HG02884 (cell line): ENCODE results near the gene MLLT6.
"Not testable (repeated sequence)": the region's sequence is repeated elsewhere in the genome, so short reads cannot be mapped to it uniquely, and the experiment has no call there.

Experiments
- ATAC-seq: cut with Tn5 transposase; IDR thresholded peaks from one replicate; pipeline ENCODE4 v1.9.1; 2021; ENCODE audit warnings: mild to moderate bottlenecking, moderate library complexity; ENCODE audit not compliant: unreplicated experiment

The MLLT6 gene

DNA sequence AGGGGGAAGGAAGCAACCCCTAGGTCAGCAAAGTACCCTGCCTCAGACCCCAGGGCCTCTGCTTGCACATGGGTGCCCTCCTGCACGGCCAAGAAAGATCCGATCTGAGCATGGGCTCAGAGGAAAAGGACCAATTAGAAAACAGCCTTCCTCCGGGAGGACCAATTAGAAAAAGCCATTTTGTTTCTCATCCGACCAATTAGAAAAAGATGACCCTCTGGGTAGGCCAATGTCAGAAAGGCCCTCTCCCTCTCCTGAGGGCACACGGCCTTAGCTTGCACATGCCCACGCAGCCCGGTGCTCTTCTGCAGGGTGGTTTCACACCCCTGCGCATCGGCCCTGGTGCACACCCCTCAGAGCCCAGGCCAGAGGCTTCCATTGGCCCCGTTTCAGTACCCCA lies 20.0 kb downstream of the MLLT6 start:
- no peak for ATAC-seq

DNA sequence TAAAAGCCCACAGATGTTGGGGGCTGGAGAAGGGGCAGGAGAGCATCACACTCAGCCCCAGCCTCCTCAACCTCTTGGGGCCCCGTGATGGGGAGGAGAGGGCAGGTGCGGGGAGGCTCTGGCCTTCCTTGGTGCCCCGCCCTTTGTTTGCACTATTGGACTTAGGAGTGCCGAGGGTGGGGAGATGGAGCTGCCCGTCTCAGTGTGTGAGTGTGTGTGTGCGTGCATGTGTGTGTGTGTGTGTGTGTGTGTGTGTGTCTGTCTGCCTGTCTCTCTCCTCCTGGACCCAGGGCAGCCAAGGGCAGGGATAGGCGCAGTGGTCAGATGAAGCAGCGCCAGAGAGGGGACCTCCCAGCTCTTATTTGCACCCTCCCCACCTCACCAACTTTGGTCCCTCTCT lies 21.1 kb downstream of the MLLT6 start:
- not testable (repeated sequence) for ATAC-seq

DNA sequence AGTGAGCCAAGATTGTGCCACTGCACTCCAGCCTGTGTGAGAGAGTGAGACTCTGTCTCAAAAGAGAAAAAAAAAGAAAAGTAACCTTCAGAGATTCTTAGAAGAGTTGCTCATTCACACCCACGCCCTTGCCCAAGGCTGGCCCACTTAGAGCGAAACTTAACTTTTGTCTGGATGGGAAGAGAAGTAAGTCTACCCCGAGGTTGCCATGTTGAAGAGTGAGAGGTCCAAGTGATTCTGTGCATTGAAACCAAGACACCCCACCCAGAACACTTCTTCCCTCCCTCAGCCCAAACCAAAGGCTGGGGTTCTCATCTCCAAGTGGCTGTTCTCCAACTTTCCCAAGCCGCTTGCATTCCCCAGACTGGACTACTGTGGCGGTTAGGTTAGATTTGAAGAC lies 22.7 kb downstream of the MLLT6 start:
- no peak for ATAC-seq

DNA sequence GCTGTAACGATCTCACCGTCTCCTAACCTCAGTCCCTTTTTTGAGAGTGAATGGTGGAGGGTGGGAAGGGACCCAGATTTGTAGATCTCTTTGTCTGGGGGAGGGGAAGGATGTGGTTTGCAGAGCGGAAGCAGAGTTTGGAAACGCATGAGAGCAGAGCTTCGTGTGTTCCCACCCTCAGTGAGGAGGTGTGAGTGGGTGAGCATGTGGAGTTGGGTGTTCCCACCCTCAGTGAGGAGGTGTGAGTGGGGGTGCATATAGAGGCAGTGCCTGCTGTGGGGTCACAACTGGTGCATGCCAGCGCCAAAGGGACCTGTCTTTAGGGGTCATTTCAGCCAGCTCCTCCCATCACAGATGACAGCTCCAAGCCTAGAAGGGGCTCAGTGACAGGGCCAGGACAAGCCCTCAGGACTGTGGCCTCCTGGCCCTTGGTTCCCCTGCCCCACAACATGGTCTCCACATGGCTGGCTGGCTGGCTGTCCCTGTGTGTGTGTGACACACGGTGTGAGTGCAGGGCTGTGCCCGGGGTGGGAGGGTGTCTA lies 23.3 kb downstream of the MLLT6 start:
- no peak for ATAC-seq

DNA sequence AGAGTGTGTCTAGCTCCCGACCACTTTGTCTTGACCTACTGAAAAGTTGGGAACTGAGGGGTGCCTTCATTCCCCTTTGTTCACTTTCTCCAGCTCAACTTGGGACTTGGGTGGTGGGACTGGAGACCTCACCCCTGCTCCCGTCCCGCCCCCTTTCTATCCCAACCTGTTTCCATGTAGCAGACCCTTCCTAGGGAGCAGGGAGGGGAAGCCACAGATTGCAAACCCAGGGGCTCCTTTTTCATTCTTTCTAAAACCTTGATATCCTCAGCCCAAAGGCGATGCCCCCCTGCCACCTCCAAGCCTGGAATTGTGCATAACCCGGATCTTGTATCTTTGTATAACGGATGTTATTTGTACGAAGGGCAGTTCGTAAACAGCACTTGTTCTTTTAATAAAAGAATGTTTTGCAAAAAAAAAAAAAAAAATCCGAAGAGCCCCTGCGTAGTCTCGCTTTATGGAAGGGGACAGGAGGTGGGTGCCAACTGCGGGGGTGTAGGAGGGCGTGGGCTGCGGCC lies 24.4 kb downstream of the MLLT6 start:
- no peak for ATAC-seq

DNA sequence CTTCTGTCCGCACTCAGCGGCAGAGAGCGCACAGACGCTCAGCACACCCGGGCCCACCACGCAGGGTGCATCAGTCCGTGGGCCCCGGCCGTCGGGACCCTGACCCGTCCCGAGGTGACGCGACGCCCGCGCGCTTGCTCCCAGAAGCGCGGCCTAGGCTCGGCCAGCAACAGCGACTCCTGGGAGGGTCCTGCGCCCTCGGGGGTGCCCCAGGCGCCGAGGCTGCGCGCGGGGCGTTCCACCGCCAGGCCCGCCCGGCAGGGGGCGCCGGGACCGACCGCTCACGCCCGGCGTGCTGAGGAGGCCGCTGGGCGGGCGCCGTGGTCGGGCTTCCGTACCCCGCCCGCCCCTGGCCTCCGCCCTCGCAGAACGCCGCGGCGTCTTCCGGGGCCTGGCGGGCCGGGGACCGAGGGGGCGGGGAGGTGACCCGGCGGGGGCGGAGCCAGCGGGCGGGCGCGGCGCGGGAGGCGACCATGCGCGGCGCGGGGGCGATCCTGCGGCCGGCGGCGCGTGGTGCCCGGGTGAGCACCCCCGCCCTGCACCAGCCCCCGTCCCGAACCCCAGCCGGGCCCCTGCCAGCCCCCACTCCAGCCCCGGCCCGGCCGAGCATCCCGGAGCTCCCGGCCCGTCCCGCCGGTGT lies 24.9 kb downstream of the MLLT6 start, which contains the start of gene CISD3:
Gene CISD3 (plus strand): TSS at position 456 of the 640 bp plus-strand sequence. CDS start 18 bp downstream, at position 474.
- ATAC-seq, result peak; percentile 70

DNA sequence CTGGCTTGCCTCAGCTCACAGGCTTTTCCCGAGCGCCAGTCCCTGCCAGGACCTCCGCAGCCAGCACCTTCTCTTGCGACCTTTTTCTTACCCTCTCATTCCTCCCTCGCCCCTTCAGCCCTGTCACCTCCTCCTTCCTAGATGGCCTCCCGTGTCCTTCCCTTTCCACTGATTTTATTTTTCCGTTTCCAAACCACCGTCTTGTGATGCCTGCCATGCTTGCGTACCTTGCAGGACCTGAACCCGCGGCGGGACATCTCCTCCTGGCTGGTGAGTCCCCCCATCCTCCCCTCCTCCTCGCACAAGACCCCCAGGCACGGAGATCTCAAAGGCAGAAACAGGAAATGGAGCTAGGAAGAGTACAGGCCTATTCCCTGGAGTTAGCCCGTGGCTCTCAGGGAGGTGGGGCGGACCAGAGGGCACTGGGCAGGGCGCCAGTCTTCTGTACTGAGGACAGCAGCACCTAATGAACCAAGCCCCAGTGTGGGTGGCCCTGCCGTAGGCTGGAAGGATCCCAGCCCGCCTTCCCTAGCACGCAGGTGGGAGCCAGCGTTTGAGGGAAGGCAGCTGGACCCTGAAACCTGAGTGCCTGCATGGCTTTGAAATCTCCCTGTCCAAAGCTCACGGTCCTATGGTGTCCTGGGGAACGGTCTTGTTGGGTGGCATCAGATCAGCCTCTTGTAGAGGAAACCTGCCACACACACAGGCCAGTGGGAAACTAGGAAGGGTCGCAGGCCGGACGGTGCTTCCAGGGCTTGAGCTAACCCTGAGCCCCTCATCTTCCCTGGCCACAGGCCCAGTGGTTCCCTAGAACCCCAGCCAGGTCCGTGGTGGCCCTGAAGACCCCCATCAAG lies 25.7 kb downstream of the MLLT6 start:
- ATAC-seq, result no peak

DNA sequence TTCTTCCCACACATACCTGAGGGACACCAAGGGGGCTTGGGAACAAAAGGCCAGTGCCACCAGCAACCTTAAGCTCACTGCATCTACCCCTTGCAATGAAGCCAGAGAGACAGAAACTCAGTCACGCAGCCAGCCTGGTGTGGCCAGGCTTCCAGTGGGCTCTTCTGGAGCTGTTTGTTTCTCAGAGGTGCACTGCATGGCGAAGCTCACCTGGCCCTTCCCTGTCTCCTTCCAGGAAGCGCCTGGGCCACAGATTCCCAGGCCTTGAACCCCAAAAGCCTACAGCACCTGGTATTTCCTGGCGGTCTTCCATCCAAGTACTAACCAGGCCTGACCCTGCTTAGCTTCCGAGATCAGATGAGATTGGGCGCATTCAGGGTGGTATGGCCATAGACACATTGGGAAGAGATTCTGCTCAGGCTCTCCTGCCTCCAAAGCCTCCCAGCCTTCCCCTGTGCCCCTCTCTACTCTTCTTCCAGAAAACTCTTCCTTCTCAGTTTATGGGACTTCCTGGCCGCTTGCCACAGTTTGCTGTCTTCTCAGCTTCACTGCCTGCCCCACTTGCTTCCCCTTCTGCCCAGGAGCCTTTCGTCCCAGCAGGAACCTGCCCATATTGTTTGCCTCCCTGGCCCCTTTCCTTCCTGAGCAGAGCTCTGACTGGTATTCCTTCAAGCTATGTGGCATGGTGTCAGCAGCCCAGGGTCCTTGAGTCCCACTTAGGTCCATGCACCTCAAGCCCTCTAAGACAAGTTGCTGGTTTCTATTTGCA lies 26.6 kb downstream of the MLLT6 start:
- no peak for ATAC-seq

DNA sequence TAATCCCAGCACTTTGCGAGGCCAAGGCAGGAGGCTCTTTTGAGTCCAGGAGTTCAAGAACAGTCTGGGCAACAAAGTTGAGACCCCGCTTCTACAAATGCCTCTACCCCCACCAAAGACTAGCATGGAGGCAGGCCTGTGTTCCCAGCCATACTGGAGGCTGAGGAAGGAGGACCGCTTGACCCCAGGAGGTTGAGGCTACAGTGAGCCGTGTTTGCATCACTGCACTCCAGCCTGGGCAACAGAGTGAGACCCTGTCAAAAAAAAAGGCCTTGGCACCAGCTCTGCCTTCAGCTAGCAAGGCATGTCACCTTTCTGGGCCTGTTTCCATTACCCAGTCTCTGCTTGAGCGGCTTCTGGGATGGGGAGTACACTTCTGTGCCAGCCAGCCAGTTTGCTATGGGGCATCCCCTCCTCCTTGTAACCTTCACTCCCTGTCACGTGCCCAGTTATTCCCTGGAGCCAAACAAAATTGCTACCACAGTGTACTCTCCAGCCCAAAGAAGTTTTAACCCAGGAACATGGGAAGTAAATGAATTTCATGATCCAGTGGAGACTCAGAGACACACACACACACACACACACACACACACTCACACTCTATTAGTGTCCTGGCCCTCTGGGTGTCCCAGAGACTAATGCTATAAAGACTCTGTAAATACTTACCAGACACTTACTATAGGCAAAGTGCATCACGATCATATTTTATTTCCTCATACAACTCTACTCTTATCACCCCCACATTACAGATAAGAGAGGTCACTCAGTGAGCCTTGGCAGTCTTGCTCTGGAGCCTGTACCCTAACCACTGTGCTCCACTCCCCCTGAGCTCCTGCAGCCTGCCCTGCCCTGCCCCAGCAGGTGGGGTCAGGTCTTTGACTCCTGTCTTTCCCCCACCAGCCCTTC lies 27.6 kb downstream of the MLLT6 start:
- ATAC-seq, result no peak

DNA sequence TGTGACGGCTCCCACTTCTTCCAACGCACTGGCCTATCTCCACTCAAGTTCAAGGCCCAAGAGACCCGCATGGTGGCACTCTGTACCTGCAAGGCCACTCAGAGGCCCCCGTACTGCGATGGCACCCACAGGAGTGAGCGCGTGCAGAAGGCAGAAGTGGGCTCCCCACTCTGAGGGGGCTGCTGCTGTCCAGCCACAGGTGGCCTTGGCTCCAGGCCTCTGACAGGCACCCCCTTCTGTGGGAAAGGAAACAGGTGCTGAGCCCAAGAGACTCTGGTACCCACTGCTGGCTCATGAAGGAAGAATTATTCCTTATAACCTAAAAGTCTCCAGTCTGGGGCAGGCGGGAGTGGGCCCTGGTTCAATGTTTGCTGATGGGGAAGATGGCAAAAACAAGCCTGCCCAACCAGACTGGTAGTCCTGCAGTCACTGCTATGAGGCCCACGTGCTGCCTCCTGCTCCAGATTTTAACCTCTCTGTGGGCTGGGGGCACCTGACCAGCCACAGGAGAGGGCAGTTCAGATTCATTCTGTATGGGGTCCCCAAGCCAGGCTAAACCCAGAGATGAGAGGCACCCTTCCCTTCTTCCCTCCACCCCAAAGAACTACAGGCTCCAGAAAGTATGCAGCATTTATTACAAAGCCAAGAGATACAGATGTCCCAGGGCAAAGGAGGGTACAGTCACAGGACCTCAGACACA lies 28.4 kb downstream of the MLLT6 start:
- ATAC-seq, result no peak

DNA sequence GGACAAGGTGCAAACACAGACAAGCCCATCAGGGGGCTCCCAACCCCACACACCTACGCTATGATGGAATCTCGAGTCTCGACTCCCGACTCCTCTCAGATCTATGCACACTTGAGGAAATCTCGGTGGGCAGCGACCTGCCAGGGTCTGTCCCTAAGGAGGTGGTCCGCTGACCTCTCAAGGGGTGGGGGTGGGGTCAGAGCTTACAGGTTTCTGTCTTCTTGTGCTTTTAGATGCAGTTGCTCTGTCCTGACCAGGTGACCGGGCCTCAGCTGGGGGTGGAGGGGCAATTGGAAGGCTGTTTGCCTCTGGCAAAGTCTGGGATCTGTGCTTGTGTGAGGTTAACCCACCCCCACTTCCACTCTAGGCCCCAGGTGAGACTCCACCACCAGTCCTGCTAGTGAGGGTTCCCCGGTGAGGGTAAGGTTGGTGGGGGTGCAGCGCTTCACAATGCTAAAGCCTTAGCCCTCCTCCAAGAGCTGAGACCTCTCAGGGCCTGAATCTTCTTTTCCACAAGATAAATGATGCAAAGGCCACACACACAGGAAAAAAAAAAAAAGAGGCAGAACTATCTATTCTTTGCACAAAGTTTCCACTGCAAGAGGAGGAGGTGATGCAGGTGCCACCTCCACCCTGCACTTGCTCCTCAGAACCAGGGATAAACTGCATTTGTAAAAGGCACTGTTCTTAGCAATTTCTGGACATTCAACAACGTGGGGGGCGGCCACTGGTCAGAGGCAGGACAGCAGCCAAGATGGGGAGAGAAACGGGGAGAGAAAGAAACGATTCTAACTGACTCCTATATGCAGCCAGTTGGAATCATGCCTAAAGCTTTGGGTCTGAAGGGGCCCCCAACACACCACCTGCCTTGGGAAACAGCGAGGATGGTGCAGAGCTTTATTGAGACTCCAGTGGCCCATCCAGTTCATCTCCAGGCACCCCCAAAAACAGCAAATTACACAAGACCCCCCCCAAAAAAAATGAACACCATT lies 29.2 kb downstream of the MLLT6 start:
- no peak for ATAC-seq

DNA sequence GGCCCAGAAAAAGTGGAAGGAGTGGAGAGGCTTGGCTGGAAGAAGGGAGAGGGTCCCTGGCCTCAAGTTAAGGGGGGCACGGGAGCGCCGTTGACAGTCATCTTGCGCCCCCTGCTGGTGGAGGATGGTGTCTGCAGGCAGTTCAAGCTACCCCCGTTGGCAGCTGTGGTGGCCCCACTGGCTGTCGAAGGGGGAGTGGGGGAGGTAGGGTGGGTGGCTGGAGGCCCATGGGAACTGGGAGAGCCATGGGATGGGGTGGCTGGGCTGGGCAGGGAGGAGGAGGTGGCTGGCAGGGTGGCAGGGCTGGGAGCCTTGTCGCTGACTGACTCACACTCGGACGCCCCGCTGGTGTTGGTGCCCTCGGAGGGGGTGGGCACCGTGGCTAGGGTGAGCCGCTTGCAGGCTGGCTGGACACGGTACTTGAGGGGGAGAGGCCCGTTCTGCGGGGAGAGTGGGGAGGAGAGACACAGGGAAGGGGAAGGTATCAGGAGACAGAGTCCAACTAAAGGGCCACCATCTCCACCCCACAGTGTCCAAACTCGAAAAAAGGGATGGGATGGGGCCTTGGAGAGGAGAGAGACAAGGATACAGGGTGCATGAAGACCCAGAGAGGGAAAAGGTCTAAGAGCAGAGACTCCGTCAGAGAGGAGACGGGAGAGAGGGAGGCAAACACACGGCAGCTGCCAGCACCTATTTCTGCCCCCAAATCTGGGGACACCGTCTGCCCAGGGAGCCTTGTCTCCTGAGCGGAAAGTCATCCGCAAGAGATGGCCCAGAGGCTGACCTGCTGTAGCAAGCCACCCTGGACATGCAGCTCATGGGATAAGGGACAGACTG lies 30.3 kb downstream of the MLLT6 start:
- ATAC-seq, result no peak

DNA sequence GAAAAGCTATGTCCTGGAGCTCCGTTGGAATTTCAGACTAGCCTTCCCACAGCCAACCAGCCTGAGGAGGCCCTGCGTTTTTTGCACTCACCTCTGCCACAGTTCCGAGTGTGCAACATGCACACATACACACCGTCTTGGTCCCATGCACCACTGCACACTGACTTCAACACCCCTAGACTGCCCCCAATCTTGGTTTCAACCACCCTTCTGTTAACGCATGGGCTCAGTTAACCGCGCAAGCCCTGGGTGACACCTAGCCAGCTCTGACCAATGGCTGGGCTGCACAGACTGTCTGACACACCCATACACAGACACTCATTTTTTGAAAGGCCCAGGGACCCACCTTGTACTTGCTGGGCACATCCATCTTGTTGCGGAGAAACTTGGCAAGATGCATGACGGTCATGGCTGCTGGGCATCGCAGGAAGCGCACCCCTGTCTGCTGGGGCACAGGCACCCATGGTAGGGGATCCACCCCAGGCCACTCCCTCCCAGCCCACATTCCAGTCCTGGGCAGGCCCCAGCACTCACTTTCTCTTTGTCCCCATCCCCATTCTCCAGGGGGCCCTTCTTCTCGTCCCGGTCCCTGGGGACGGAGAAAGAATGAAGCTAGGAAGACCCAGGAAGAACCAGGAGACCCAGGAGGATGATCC lies 33.1 kb downstream of the MLLT6 start:
- no peak for ATAC-seq

DNA sequence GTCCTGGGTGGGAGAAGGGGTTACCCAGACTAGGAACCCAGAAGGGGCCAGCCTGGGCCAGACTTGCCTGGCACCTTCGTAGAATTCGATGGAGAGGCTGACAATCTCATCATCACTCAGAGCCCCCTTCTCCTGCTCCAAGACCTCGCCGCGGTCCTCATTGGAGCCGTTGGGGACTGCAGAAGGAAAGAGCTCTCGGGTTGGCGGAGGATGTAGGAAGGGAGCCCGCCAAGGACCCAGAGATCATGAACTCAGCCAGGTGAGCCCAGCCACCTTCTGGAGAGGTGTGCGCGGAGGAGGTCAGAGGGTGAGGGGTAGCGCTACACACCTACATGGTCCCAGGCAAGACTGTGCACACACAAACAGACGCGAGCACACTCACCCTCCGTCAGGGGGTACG lies 33.6 kb downstream of the MLLT6 start:
- no peak for ATAC-seq

DNA sequence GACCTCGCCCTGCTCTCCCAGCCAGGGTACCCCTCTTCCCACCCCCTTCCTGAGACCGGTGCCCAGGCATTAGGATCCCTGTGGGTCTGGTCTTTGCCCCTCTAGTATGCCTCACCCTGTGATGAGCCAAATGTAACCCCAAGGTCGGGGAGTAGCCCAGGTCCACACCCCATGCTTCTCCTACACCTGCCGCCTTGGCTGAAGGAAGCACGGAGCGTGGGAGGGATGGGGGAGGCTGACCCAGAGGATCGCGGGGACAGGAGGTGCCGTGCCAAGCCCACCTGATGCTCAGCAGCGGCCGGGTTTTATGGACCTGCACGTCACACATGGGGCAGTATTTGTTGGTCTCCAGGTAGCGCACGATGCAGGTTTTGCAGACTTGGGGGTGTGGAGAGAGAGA lies 34.2 kb downstream of the MLLT6 start:
- no peak for ATAC-seq

DNA sequence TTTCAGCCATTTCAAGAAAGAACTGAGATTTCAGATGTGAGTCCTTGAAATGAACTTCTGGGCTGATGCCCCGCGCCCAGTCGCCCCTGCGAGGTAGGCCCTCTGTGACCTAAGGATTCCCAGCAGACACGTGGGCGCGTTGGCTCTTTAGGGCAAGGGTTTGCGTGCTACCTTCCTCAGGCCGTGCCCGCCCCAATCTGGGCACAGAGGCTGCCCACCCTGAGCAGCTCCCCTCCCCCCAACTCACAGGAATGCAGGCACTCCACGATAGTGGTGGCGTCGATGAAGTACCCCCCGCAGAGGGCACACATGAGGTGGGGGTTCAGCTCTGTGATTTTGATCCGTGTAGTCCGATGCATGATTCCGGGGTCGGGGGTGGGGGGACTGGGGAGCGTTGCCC lies 35.0 kb downstream of the MLLT6 start:
- ATAC-seq, result no peak

DNA sequence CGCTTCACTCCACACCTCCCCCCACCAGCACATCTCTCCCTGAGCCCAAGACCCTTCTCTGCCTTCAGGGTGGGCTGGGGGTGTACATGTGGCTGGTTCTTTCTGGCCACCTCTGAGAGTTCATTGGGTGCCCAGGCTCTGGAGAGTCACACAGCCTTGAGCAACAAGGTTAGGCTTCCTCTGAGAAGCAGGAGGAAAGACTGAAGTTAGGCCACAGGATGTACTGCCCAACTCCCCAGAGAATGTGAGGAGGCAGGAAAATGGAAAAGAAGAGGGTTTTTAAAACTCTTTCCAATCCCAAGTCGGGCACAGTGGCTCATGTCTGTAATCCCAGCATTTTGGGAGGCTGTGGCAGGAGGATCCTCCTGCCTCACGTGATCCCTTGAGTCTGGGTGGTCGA lies 35.7 kb downstream of the MLLT6 start:
- no peak for ATAC-seq
